ENCODE measurements around the gene NLRP10.

NLRP10 gene

DNA sequence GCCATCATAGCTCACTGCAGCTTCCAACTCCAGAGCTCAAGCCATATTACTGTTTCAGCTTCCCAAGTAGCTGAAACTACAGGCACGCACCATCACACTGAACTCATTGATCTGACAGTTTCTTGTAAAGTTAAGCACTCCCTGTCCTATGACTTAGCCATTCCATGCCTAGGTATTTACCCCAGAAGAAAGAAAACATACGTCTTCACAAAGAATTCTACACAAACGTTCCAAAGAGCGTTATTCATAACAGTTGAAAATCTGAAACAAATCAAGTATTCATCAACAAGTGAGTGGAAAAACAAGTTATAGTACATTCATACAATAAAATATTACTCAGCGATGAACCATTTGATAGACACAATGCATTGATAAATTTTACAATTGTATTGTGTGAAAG, 7.8 kb upstream of the NLRP10 start:
- H3K27ac ChIP-seq = no peak overlapping the region
- TF ChIP-seq, protein P1, sequence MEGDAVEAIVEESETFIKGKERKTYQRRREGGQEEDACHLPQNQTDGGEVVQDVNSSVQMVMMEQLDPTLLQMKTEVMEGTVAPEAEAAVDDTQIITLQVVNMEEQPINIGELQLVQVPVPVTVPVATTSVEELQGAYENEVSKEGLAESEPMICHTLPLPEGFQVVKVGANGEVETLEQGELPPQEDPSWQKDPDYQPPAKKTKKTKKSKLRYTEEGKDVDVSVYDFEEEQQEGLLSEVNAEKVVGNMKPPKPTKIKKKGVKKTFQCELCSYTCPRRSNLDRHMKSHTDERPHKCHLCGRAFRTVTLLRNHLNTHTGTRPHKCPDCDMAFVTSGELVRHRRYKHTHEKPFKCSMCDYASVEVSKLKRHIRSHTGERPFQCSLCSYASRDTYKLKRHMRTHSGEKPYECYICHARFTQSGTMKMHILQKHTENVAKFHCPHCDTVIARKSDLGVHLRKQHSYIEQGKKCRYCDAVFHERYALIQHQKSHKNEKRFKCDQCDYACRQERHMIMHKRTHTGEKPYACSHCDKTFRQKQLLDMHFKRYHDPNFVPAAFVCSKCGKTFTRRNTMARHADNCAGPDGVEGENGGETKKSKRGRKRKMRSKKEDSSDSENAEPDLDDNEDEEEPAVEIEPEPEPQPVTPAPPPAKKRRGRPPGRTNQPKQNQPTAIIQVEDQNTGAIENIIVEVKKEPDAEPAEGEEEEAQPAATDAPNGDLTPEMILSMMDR (conservative IDR thresholded peaks at IDR 0.05) = no peak
- TF ChIP-seq ZFX (IDR thresholded peaks at IDR 0.05) = no peak

DNA sequence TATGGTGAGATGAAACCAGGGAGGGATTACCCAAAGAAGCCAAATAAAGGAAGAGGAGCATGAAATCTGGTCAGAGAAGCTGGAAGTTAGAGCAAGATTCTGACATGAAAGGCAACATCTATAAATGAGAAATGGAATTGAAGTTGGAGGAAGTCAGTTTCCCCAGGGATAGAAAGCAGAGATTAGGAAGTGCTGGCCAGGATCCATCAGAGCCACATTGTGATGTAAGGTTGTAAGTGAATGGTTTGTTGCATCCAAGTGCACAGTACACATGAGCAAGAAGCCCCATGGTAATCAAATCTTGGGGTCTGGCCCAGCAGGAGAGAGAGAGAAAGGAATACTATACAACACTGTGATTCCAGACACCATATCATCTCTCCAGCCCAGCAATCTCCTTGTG, 6.6 kb upstream of the NLRP10 start:
- H3K27ac ChIP-seq = no peak overlapping the region
- TF ChIP-seq, protein P1 (conservative IDR thresholded peaks at IDR 0.05) = no peak
- TF ChIP-seq ZFX (IDR thresholded peaks at IDR 0.05) = no peak

DNA sequence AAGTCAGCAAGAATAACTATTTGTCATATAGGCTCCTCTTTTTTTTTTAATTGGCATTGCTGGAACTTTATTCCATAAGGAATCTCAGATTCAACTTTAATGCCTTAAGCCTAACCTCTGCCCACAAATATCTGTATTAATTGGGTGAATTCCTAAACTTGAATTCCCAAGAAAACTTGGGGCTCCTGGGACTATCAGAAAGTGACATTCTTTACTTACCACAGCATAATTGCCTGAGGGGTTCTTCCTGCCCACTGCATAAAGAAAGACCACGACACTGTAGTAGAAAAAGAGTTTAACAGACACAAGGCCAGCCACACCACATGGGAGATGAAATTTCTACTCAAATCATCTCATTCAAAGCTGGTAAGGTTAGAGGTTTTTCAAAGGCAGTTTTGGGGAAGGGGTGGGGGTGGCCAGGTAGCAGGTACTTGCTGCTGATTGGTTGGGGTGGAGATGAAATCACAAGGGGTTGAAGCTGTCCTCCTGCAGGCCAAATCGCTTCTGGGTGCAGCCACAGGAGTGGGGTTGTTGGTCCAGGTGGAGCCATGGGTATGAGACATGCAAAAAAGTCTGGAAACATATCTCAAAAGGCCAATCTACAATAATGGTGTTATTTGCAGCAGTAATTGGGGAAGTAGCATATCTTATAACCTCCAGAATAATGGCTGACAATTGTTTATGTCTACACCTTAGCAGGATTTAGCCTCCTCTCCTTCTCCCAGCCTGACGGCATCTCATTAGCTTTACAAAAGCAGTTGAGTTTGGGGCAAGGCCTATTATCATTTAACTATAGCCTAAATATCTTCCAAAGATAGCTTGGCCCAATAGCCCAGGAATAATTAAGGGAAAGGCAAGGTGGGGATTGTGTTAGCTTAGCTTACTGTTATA, 4.8 kb upstream of the NLRP10 start:
- no peak for TF ChIP-seq ZFX (IDR thresholded peaks at IDR 0.05)
- TF ChIP-seq, protein P1 (conservative IDR thresholded peaks at IDR 0.05) = no peak
- no peak overlapping the region for H3K27ac ChIP-seq

DNA sequence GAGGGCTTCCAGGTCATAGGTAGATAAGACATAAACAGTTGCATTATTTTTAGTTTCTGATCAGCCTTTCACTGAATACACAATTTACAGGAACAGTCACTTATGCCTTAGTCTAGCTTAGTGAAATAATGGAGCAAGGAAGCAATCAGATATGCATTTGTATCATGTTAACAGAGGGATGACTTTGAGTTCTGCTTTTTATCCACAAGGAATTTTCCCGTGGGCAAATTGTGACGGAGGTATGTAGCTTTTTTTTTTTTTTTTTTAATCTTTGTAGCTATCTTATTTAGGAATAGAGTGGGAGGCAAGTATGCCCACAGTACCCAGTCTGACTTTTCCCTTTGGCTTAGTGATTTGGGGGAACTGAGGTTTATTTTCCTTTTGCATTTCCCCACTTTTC, 3.4 kb upstream of the NLRP10 start:
- no peak overlapping the region for H3K27ac ChIP-seq
- TF ChIP-seq, protein P1 (conservative IDR thresholded peaks at IDR 0.05) = no peak
- TF ChIP-seq ZFX (IDR thresholded peaks at IDR 0.05) = no peak

DNA sequence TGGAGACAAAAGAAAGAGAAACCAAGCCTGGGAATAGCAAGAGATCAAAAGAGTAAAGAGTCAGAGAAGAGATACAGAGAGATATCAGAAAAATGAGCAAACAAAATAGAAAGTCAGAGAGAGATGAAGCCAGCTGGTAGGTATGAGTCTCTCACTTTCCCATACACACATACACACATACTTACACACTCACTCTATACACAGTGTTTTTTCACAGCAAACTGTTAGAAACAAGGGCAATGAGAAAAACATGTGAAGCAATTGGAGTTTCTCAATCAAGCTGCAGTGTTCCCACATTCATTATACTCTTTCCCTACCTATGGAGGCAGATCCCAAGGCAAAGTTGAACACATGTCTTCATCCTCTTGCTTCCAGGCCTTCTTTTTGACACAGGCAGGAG, 2.6 kb upstream of the NLRP10 start:
- H3K27ac ChIP-seq = no peak overlapping the region
- TF ChIP-seq, protein P1 (conservative IDR thresholded peaks at IDR 0.05) = no peak
- no peak for TF ChIP-seq ZFX (IDR thresholded peaks at IDR 0.05)

DNA sequence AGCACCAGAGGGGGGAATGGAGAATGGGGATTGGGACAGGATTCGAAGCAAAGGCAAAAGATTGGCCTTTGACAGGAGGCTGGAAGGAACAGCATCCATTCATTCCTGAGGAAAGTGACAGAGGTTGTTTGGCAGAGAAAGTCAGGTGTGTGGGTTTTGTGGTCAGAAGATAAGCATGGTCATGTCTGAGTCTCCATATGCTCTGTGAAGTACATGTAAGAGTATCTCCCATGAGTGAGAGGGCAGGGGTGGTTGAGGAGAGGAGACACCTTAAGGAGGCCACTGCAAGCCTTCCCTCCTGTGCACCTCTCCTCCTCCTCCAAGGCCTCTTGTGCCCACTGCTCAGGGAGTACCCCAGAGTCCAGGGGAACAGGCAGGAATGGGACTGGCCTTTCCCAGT, 1.9 kb upstream of the NLRP10 start:
- TF ChIP-seq ZFX (IDR thresholded peaks at IDR 0.05) = no peak
- TF ChIP-seq, protein P1 (conservative IDR thresholded peaks at IDR 0.05) = no peak
- H3K27ac ChIP-seq = no peak overlapping the region

DNA sequence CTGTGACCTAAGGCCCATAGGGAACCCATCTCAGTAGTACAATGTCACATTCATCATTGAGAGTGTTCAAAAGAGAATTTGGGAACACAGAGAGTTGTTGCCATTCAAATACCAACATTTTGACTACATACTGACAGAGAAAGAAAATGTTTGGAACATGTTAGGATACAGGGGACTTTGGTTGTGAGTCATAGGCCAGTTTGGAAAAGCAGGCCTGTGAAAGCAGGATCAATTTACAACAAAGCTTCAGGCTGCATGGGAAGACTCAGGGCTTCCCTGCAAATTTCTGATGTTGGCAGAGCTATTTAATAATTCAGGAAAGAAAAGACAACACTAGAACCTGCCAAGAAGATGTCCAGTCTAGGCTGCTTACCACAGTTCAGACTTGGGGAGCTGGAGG, 374 bp downstream of the NLRP10 start:
- TF ChIP-seq ZFX (IDR thresholded peaks at IDR 0.05) = no peak
- TF ChIP-seq, protein P1 (conservative IDR thresholded peaks at IDR 0.05) = no peak

More for the DNA sequence above, 374 bp downstream of the NLRP10 start:
- no peak overlapping the region for H3K27ac ChIP-seq
